WTC11 (cell line): ENCODE measurements around the gene RCBTB2. TPM values are rescaled to one million over a fixed set of nuclear protein-coding genes. Genes with fewer than 3 reads are reported as not detected.

ENCODE experiments used
- ATAC-seq: fragments of 200-7000 bp; cut with Tn5 transposase; 2 replicates; pipeline ENCODE4 v1.10.0; 2021; ENCODE audit warnings: mild to moderate bottlenecking, moderate library complexity
- CTCF ChIA-PET: fragments of 300-600 bp; sonication (Branson Sonifier 250); formaldehyde crosslinking; loops from one replicate; lab custom pipeline; 2021; ENCODE audit warnings: antibody characterized with exemption; lab: Charles Lee
- POLR2A ChIA-PET: fragments of 350-600 bp; sonication (Branson Sonifier 250); formaldehyde crosslinking; loops from one replicate; lab custom pipeline; 2021; ENCODE audit warnings: antibody characterized with exemption; lab: Charles Lee
- DNase-seq: peaks from one replicate; pipeline ENCODE4 v3.0.0; 2021; ENCODE audit warnings: low spot score
- H3K27ac Mint-ChIP-seq: 2 replicates; pipeline ENCODE4 v1.8.0; 2021; ENCODE audit warnings: mixed read lengths
- H3K27me3 Mint-ChIP-seq: 2 replicates; pipeline ENCODE4 v1.8.0; 2021; ENCODE audit warnings: low read depth, mild to moderate bottlenecking, moderate library complexity, mixed read lengths
- H3K36me3 Mint-ChIP-seq: 2 replicates; pipeline ENCODE4 v1.8.0; 2021; ENCODE audit warnings: mixed read lengths
- H3K4me1 Mint-ChIP-seq: 2 replicates; pipeline ENCODE4 v1.8.0; 2022; ENCODE audit warnings: mixed read lengths
- H3K4me3 Mint-ChIP-seq: 2 replicates; pipeline ENCODE4 v1.8.0; 2021; ENCODE audit warnings: mild to moderate bottlenecking, moderate library complexity, mixed read lengths
- H3K9me3 Mint-ChIP-seq: 2 replicates; pipeline ENCODE4 v1.8.0; 2021; ENCODE audit warnings: mixed read lengths
- AR ChIP-seq: fragments of 250-450 bp; sonication (Bioruptor Pico); IDR thresholded peaks from 2 replicates; pipeline ENCODE4 v1.9.0; 2021; ENCODE audit warnings: mild to moderate bottlenecking
- ATF2 ChIP-seq: sonication (generic); formaldehyde crosslinking; IDR thresholded peaks from 2 replicates; pipeline ENCODE4 v1.8.1; 2022; ENCODE audit warnings: low read depth, missing genetic modification reagents, borderline replicate concordance
- ERG ChIP-seq: fragments of 250-450 bp; sonication (Bioruptor Pico); IDR thresholded peaks from 2 replicates; pipeline ENCODE4 v1.8.0; 2021; ENCODE audit warnings: mild to moderate bottlenecking
- ESRRA ChIP-seq: sonication (generic); formaldehyde crosslinking; IDR thresholded peaks from 2 replicates; pipeline ENCODE4 v1.8.1; 2022; ENCODE audit warnings: mild to moderate bottlenecking, missing genetic modification reagents, borderline replicate concordance
- FOXK1 ChIP-seq: sonication (generic); formaldehyde crosslinking; IDR thresholded peaks from 2 replicates; pipeline ENCODE4 v1.8.0; 2022; ENCODE audit warnings: mild to moderate bottlenecking, moderate library complexity, missing genetic modification reagents
- JUN ChIP-seq: sonication (generic); formaldehyde crosslinking; IDR thresholded peaks from 2 replicates; pipeline ENCODE4 v1.8.0; 2023; ENCODE audit warnings: mild to moderate bottlenecking, missing genetic modification reagents
- ZNF263 ChIP-seq: sonication (generic); formaldehyde crosslinking; IDR thresholded peaks from 2 replicates; pipeline ENCODE4 v1.8.1; 2022; ENCODE audit warnings: low read depth, mild to moderate bottlenecking, moderate library complexity, missing genetic modification reagents
- ZNF416 ChIP-seq: fragments of 250-450 bp; sonication (Bioruptor Pico); IDR thresholded peaks from 2 replicates; pipeline ENCODE4 v1.9.0; 2021; ENCODE audit warnings: mild to moderate bottlenecking, inconsistent platforms
- ZNF512 ChIP-seq: sonication (generic); formaldehyde crosslinking; IDR thresholded peaks from 2 replicates; pipeline ENCODE4 v1.8.1; 2022; ENCODE audit warnings: missing genetic modification reagents, borderline replicate concordance
- total RNA-seq: library from RNA; stranded (reverse); gene quantifications from 3 replicates; pipeline ENCODE4 v1.2.3, GENCODE V29; 2021
- TF ChIP-seq, protein P1 (sequence below): sonication (generic); formaldehyde crosslinking; IDR thresholded peaks from 2 replicates; pipeline ENCODE4 v1.8.0; 2022; ENCODE audit warnings: mild to moderate bottlenecking, missing genetic modification reagents
- TF ChIP-seq, protein P2 (sequence below): sonication (generic); formaldehyde crosslinking; IDR thresholded peaks from 2 replicates; pipeline ENCODE4 v1.8.0; 2022; ENCODE audit warnings: mild to moderate bottlenecking, missing genetic modification reagents
- TF ChIP-seq, protein P3 (sequence below): sonication (generic); formaldehyde crosslinking; IDR thresholded peaks from 2 replicates; pipeline ENCODE4 v1.8.0; 2023; ENCODE audit warnings: mild to moderate bottlenecking, missing genetic modification reagents
- TF ChIP-seq, protein P4 (sequence below): sonication (generic); formaldehyde crosslinking; IDR thresholded peaks from 2 replicates; pipeline ENCODE4 v1.8.0; 2022; ENCODE audit warnings: mild to moderate bottlenecking, missing genetic modification reagents
- TF ChIP-seq, protein P5 (sequence below): fragments of 250-450 bp; sonication (Bioruptor Pico); IDR thresholded peaks from 2 replicates; pipeline ENCODE4 v1.9.0; 2021; ENCODE audit warnings: moderate library complexity, mild to moderate bottlenecking, inconsistent platforms, borderline replicate concordance

Gene RCBTB2
- total RNA-seq, 1 experiment from 2014 or later, result 6.6 TPM

DNA sequence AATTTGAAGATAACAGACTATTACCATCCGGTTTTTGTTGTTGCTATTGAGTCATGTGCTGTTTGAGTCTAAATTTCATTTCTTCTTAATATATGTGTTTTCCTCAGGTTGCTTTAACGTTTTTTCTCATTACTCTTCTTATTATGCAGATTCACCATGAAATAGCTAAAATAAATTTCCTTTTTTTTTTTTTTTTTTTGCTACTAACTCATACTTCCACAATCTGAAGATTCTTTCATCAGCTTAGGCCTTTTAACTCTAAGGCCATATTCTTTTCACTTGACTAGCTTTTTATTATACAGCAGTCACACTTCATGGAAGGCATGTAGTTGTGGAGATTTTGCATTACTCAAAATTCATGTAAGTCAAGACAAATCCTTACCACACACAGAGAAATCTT lies 23.9 kb upstream of the RCBTB2 start (continued):
- TF ChIP-seq, protein P1, sequence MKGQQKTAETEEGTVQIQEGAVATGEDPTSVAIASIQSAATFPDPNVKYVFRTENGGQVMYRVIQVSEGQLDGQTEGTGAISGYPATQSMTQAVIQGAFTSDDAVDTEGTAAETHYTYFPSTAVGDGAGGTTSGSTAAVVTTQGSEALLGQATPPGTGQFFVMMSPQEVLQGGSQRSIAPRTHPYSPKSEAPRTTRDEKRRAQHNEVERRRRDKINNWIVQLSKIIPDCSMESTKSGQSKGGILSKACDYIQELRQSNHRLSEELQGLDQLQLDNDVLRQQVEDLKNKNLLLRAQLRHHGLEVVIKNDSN, result no peak
- TF ChIP-seq, protein P2, sequence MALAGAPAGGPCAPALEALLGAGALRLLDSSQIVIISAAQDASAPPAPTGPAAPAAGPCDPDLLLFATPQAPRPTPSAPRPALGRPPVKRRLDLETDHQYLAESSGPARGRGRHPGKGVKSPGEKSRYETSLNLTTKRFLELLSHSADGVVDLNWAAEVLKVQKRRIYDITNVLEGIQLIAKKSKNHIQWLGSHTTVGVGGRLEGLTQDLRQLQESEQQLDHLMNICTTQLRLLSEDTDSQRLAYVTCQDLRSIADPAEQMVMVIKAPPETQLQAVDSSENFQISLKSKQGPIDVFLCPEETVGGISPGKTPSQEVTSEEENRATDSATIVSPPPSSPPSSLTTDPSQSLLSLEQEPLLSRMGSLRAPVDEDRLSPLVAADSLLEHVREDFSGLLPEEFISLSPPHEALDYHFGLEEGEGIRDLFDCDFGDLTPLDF, result no peak

DNA sequence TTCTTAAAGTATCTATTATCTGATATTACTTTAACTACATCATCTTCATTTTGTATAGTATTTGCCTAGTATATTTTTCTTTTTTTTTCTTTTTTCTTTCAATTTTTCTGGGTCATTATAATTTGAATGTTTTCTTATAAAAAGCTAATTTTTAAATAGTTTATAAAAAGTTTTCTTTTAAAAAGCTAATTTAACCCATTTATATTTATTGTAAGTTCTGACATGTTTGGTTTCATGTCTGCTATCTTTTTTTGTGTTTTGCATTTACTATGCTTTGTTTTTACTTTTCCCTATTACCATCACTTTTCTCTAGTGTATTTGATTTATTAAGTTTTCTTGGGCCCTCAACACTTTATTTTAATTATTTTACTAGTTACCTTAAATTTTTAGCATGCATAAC lies 22.6 kb upstream of the RCBTB2 start:
- Mint-ChIP-seq H3K27me3 (no peaks in the 10 kb centered on the region), H3K4me3 (no peak overlapping the region), H3K36me3 (peaks cover 28% of the 10 kb centered on the region), H3K9me3 (peaks cover 43% of the 10 kb centered on the region), H3K4me1 (peaks cover 4% of the 10 kb centered on the region), H3K27ac (no peak overlapping the region)
- ChIA-PET POLR2A (no interaction called here), CTCF (no interaction called here)
- ATAC-seq (no peak), DNase-seq (no peak)
- no peak for TF ChIP-seq JUN (CRISPR knock-in tag)
- TF ChIP-seq, protein P3, sequence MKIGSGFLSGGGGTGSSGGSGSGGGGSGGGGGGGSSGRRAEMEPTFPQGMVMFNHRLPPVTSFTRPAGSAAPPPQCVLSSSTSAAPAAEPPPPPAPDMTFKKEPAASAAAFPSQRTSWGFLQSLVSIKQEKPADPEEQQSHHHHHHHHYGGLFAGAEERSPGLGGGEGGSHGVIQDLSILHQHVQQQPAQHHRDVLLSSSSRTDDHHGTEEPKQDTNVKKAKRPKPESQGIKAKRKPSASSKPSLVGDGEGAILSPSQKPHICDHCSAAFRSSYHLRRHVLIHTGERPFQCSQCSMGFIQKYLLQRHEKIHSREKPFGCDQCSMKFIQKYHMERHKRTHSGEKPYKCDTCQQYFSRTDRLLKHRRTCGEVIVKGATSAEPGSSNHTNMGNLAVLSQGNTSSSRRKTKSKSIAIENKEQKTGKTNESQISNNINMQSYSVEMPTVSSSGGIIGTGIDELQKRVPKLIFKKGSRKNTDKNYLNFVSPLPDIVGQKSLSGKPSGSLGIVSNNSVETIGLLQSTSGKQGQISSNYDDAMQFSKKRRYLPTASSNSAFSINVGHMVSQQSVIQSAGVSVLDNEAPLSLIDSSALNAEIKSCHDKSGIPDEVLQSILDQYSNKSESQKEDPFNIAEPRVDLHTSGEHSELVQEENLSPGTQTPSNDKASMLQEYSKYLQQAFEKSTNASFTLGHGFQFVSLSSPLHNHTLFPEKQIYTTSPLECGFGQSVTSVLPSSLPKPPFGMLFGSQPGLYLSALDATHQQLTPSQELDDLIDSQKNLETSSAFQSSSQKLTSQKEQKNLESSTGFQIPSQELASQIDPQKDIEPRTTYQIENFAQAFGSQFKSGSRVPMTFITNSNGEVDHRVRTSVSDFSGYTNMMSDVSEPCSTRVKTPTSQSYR (CRISPR knock-in tag), result no peak
- TF ChIP-seq, protein P4, sequence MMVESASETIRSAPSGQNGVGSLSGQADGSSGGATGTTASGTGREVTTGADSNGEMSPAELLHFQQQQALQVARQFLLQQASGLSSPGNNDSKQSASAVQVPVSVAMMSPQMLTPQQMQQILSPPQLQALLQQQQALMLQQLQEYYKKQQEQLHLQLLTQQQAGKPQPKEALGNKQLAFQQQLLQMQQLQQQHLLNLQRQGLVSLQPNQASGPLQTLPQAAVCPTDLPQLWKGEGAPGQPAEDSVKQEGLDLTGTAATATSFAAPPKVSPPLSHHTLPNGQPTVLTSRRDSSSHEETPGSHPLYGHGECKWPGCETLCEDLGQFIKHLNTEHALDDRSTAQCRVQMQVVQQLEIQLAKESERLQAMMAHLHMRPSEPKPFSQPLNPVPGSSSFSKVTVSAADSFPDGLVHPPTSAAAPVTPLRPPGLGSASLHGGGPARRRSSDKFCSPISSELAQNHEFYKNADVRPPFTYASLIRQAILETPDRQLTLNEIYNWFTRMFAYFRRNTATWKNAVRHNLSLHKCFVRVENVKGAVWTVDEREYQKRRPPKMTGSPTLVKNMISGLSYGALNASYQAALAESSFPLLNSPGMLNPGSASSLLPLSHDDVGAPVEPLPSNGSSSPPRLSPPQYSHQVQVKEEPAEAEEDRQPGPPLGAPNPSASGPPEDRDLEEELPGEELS (CRISPR knock-in tag), result no peak
- no peak for TF ChIP-seq FOXK1 (CRISPR knock-in tag)

GRCh38 chr13:48551329-48551728 lies 18.4 kb upstream of the RCBTB2 start:
- no peak for DNase-seq
- H3K36me3 Mint-ChIP-seq, result peaks cover 29% of the 10 kb centered on the region
- peaks cover 51% of the 10 kb centered on the region for H3K9me3 Mint-ChIP-seq
- H3K4me1 Mint-ChIP-seq, result no peaks in the 10 kb centered on the region
- CTCF ChIA-PET, result no interaction called here
- H3K27ac Mint-ChIP-seq, result no peak overlapping the region
- H3K4me3 Mint-ChIP-seq, result no peak overlapping the region
- no peak for ATAC-seq
- POLR2A ChIA-PET, result no interaction called here
- no peak for TF ChIP-seq ZNF512
- TF ChIP-seq ERG (CRISPR knock-in tag), result no peak
- TF ChIP-seq AR (CRISPR knock-in tag), result no peak
- TF ChIP-seq ESRRA (CRISPR knock-in tag), result no peak
- TF ChIP-seq, protein P5, sequence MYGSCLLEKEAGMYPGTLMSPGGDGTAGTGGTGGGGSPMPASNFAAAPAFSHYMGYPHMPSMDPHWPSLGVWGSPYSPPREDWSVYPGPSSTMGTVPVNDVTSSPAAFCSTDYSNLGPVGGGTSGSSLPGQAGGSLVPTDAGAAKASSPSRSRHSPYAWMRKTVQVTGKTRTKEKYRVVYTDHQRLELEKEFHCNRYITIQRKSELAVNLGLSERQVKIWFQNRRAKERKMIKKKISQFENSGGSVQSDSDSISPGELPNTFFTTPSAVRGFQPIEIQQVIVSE (CRISPR knock-in tag), result no peak
- no peak for TF ChIP-seq ATF2 (CRISPR knock-in tag)
- TF ChIP-seq ZNF263 (CRISPR knock-in tag), result no peak
- no peak for TF ChIP-seq ZNF416 (CRISPR knock-in tag)
- no peaks in the 10 kb centered on the region for H3K27me3 Mint-ChIP-seq
